Measurements from ENCODE around the gene GUCY2D.

The GUCY2D gene

GRCh38 chr17:8003594-8004181 lies 1.3 kb downstream of the GUCY2D start:
- no peak overlapping the region for H3K4me3 ChIP-seq (ENCODE audit: low read depth, low read length)
- DNase-seq (ENCODE audit: low read depth) = no peak
- no peak for TF ChIP-seq CTCF (IDR thresholded peaks at IDR 0.05; ENCODE audit: low read depth, low read length, missing control alignments)

GRCh38 chr17:8004899-8005298 lies 2.5 kb downstream of the GUCY2D start:
- TF ChIP-seq CTCF (IDR thresholded peaks at IDR 0.05; ENCODE audit: low read depth, low read length, missing control alignments) = no peak
- H3K4me3 ChIP-seq (ENCODE audit: low read depth, low read length) = no peak overlapping the region
- DNase-seq (ENCODE audit: low read depth) = no peak

GRCh38 chr17:8005357-8005756 lies 2.9 kb downstream of the GUCY2D start:
- TF ChIP-seq CTCF (IDR thresholded peaks at IDR 0.05; ENCODE audit: low read depth, low read length, missing control alignments) = no peak
- H3K4me3 ChIP-seq (ENCODE audit: low read depth, low read length) = no peak overlapping the region
- no peak for DNase-seq (ENCODE audit: low read depth)

GRCh38 chr17:8005967-8006730 lies 3.7 kb downstream of the GUCY2D start:
- TF ChIP-seq CTCF (IDR thresholded peaks at IDR 0.05; ENCODE audit: low read depth, low read length, missing control alignments) = no peak
- H3K4me3 ChIP-seq (ENCODE audit: low read depth, low read length) = no peak overlapping the region
- DNase-seq (ENCODE audit: low read depth) = no peak

- TF ChIP-seq CTCF (IDR thresholded peaks at IDR 0.05; ENCODE audit: low read depth, low read length, missing control alignments) = no peak
- no peak overlapping the region for H3K4me3 ChIP-seq (ENCODE audit: low read depth, low read length)
These were observed 4.6 kb downstream of the GUCY2D start for GRCh38 chr17:8006836-8007680.

GRCh38 chr17:8007836-8008235 lies 5.4 kb downstream of the GUCY2D start:
- no peak overlapping the region for H3K4me3 ChIP-seq (ENCODE audit: low read depth, low read length)
- no peak for TF ChIP-seq CTCF (IDR thresholded peaks at IDR 0.05; ENCODE audit: low read depth, low read length, missing control alignments)

More at GRCh38 chr17:8006836-8007680, 4.6 kb downstream of the GUCY2D start:
- DNase-seq (ENCODE audit: low read depth) = no peak

More at GRCh38 chr17:8007836-8008235, 5.4 kb downstream of the GUCY2D start:
- no peak for DNase-seq (ENCODE audit: low read depth)

Measured in GM12864 (cell line).